Measurements from ENCODE around the gene NABP1.

- TF ChIP-seq, protein P1, sequence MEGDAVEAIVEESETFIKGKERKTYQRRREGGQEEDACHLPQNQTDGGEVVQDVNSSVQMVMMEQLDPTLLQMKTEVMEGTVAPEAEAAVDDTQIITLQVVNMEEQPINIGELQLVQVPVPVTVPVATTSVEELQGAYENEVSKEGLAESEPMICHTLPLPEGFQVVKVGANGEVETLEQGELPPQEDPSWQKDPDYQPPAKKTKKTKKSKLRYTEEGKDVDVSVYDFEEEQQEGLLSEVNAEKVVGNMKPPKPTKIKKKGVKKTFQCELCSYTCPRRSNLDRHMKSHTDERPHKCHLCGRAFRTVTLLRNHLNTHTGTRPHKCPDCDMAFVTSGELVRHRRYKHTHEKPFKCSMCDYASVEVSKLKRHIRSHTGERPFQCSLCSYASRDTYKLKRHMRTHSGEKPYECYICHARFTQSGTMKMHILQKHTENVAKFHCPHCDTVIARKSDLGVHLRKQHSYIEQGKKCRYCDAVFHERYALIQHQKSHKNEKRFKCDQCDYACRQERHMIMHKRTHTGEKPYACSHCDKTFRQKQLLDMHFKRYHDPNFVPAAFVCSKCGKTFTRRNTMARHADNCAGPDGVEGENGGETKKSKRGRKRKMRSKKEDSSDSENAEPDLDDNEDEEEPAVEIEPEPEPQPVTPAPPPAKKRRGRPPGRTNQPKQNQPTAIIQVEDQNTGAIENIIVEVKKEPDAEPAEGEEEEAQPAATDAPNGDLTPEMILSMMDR (IDR thresholded peaks at IDR 0.05; ENCODE audit: low read depth, low read length, missing input control), result no peak
- TF ChIP-seq JUND (IDR thresholded peaks at IDR 0.05), result no peak
- TF ChIP-seq TAF1 (conservative IDR thresholded peaks at IDR 0.05), result no peak
- no peak for TF ChIP-seq HNF4G (IDR thresholded peaks at IDR 0.05)
- no peak for TF ChIP-seq RAD21 (IDR thresholded peaks at IDR 0.05)
- no peak for TF ChIP-seq FOXA2 (IDR thresholded peaks at IDR 0.05)
- TF ChIP-seq GABPA (IDR thresholded peaks at IDR 0.05 in 1 of 2, conservative IDR thresholded peaks at IDR 0.05 in 1 of 2), result no peak
- TF ChIP-seq HNF4A (conservative IDR thresholded peaks at IDR 0.05), result no peak
- no peak for TF ChIP-seq REST (IDR thresholded peaks at IDR 0.05)
- TF ChIP-seq, protein P2, sequence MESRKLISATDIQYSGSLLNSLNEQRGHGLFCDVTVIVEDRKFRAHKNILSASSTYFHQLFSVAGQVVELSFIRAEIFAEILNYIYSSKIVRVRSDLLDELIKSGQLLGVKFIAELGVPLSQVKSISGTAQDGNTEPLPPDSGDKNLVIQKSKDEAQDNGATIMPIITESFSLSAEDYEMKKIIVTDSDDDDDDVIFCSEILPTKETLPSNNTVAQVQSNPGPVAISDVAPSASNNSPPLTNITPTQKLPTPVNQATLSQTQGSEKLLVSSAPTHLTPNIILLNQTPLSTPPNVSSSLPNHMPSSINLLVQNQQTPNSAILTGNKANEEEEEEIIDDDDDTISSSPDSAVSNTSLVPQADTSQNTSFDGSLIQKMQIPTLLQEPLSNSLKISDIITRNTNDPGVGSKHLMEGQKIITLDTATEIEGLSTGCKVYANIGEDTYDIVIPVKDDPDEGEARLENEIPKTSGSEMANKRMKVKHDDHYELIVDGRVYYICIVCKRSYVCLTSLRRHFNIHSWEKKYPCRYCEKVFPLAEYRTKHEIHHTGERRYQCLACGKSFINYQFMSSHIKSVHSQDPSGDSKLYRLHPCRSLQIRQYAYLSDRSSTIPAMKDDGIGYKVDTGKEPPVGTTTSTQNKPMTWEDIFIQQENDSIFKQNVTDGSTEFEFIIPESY (IDR thresholded peaks at IDR 0.05), result no peak
- no peak for TF ChIP-seq MAX (IDR thresholded peaks at IDR 0.05)
Measured at GRCh38 chr2:191719261-191719660, 41.3 kb downstream of the NABP1 start.
